Astrocyte (in vitro differentiated cells and primary cell): Measurements from ENCODE around the gene NET1. TPM values are rescaled to one million over a fixed set of nuclear protein-coding genes. Genes with fewer than 3 reads are reported as not detected.

Experiments used
- DNase-seq: peaks from one replicate; pipeline ENCODE4 v3.0.0-alpha.2; 2010; ENCODE audit warnings: low read depth
- FAIRE-seq: peaks from 2 replicates; lab custom pipeline; 2011; peaks lifted over from hg19 to GRCh38; lab: Jason Lieb, UNC
- H2AFZ ChIP-seq: 2 replicates; pipeline ENCODE4 v1.6.0; 2012; ENCODE audit warnings: low read depth, low read length, inconsistent platforms
- H3K27ac ChIP-seq: 2 replicates; pipeline ENCODE4 v1.5.1; 2011; ENCODE audit warnings: low read depth, low read length, inconsistent platforms
- H3K27me3 ChIP-seq: 2 replicates; pipeline ENCODE4 v1.6.0; 2011; ENCODE audit warnings: low read length, inconsistent platforms; ENCODE audit not compliant: insufficient read depth
- H3K36me3 ChIP-seq: 2 replicates; pipeline ENCODE4 v1.5.1; 2011; ENCODE audit warnings: low read length, inconsistent platforms; ENCODE audit not compliant: insufficient read depth
- H3K4me1 ChIP-seq: 2 replicates; pipeline ENCODE4 v1.5.1; 2011; ENCODE audit warnings: low read length, inconsistent platforms; ENCODE audit not compliant: insufficient read depth
- H3K4me2 ChIP-seq: 2 replicates; pipeline ENCODE4 v1.6.0; 2012; ENCODE audit warnings: low read length, inconsistent platforms
- H3K4me3 ChIP-seq: 2 replicates; pipeline ENCODE4 v1.5.1; 2011; ENCODE audit warnings: low read depth, mild to moderate bottlenecking, low read length, inconsistent platforms; ENCODE audit not compliant: insufficient read depth
- H3K79me2 ChIP-seq: 2 replicates; pipeline ENCODE4 v1.6.0; 2012; ENCODE audit warnings: mild to moderate bottlenecking, low read length, inconsistent platforms; ENCODE audit not compliant: insufficient read depth
- H3K9ac ChIP-seq: 2 replicates; pipeline ENCODE4 v1.6.0; 2012; ENCODE audit warnings: mild to moderate bottlenecking, low read length, inconsistent platforms
- H3K9me3 ChIP-seq: 2 replicates; pipeline ENCODE4 v1.5.1; 2012; ENCODE audit warnings: low read depth, mild to moderate bottlenecking, low read length, inconsistent platforms; ENCODE audit not compliant: insufficient read depth
- H4K20me1 ChIP-seq: 2 replicates; pipeline ENCODE4 v1.6.0; 2012; ENCODE audit warnings: low read length, inconsistent platforms; ENCODE audit not compliant: insufficient read depth
- H3K27ac Mint-ChIP-seq: one replicate; pipeline ENCODE4 v1.8.0; 2021; ENCODE audit warnings: mild to moderate bottlenecking, mixed read lengths; ENCODE audit not compliant: unreplicated experiment
- H3K27me3 Mint-ChIP-seq: one replicate; pipeline ENCODE4 v1.8.0; 2021; ENCODE audit warnings: low read depth, mixed read lengths; ENCODE audit not compliant: unreplicated experiment
- H3K36me3 Mint-ChIP-seq: one replicate; pipeline ENCODE4 v1.8.0; 2021; ENCODE audit warnings: low read depth, mixed read lengths; ENCODE audit not compliant: unreplicated experiment
- H3K4me1 Mint-ChIP-seq: one replicate; pipeline ENCODE4 v1.8.0; 2021; ENCODE audit warnings: low read depth, mixed read lengths; ENCODE audit not compliant: unreplicated experiment
- H3K4me3 Mint-ChIP-seq: one replicate; pipeline ENCODE4 v1.8.0; 2021; ENCODE audit warnings: mild to moderate bottlenecking, moderate library complexity, mixed read lengths; ENCODE audit not compliant: unreplicated experiment
- H3K9me3 Mint-ChIP-seq: one replicate; pipeline ENCODE4 v1.8.0; 2021; ENCODE audit warnings: mild to moderate bottlenecking, mixed read lengths; ENCODE audit not compliant: unreplicated experiment
- EZH2 ChIP-seq: IDR thresholded peaks from 2 replicates; pipeline ENCODE4 v1.6.1; 2012; ENCODE audit warnings: mild to moderate bottlenecking, low read length, inconsistent platforms; ENCODE audit not compliant: insufficient read depth
- total RNA-seq: library from RNA; stranded (reverse); gene quantifications from 2 replicates; pipeline ENCODE4 v1.2.1, GENCODE V29; 2021
- TF ChIP-seq, protein P1 (sequence below): IDR thresholded peaks from 2 replicates; pipeline ENCODE4 v1.5.1; 2011; ENCODE audit warnings: low read depth, mild to moderate bottlenecking, inconsistent platforms, low read length, moderate library complexity; ENCODE audit not compliant: insufficient read depth

Gene NET1
- total RNA-seq, 1 donor from 2014 or later: 43.5 TPM

DNA sequence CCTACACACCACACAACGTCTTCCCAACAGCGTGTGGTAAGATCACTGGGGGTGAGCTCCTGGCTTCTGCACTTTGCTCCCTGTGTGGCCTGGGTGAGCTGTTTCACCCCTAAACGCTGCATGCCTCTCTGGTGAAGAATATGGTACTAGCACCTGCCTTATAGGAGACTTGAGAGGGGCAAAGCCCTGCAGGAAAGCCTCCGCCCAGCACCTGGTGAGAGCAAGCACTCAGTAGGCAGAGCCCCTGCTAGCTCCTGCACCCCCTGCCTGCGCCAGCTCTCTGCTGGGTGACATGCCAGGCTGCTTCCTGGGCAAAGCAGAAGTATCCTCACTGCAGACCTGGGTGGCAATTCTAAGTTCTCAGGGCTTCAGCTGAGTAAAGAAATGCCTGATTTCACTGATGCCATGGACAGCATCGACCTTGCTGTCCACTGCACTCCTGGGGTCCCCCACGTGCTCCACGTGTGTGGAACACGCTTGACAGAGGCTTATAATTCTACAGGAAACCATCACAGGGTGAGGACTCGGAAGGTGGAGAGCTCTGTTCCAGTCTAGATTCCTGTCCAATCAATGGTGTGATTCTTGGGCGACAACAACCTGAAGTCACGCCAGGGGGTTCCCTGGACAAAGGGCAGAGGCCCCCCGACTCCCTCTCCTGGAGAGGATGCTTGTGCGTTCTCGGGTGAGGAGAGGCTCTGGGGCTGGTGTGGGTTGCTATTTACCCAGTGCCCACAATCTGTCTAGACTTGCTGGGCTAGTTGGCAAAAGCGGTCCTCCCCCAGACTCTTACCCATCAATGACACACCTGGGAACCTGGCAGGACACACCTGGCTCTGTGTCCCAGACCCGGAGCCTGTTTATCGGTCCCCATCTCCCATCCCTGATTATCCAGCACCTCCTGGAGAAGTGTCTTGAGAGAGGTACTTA is 92.1 kb downstream of the NET1 start:
- FAIRE-seq (no peak), DNase-seq (no peak)
- Mint-ChIP-seq H3K9me3 (no peaks in the 10 kb centered on the region), H3K27me3 (peaks cover 58% of the 10 kb centered on the region), H3K4me1 (peaks cover 3% of the 10 kb centered on the region), H3K27ac (no peak overlapping the region), H3K36me3 (no peaks in the 10 kb centered on the region), H3K4me3 (no peak overlapping the region)
- Histone ChIP-seq H3K4me1 (no peaks in the 10 kb centered on the region), H3K27ac (no peak overlapping the region), H3K4me2 (no peak overlapping the region), H2AFZ (no peak overlapping the region), H4K20me1 (no peaks in the 10 kb centered on the region), H3K9ac (no peak overlapping the region), H3K9me3 (no peaks in the 10 kb centered on the region), H3K27me3 (peaks cover 17% of the 10 kb centered on the region), H3K36me3 (no peaks in the 10 kb centered on the region), H3K79me2 (no peaks in the 10 kb centered on the region), H3K4me3 (no peak overlapping the region)
- TF ChIP-seq EZH2: no peak
- TF ChIP-seq, protein P1, sequence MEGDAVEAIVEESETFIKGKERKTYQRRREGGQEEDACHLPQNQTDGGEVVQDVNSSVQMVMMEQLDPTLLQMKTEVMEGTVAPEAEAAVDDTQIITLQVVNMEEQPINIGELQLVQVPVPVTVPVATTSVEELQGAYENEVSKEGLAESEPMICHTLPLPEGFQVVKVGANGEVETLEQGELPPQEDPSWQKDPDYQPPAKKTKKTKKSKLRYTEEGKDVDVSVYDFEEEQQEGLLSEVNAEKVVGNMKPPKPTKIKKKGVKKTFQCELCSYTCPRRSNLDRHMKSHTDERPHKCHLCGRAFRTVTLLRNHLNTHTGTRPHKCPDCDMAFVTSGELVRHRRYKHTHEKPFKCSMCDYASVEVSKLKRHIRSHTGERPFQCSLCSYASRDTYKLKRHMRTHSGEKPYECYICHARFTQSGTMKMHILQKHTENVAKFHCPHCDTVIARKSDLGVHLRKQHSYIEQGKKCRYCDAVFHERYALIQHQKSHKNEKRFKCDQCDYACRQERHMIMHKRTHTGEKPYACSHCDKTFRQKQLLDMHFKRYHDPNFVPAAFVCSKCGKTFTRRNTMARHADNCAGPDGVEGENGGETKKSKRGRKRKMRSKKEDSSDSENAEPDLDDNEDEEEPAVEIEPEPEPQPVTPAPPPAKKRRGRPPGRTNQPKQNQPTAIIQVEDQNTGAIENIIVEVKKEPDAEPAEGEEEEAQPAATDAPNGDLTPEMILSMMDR: no peak

GRCh38 chr10:5506246-5506645 is 93.9 kb downstream of the NET1 start:
- Histone ChIP-seq H3K36me3 (no peaks in the 10 kb centered on the region), H3K4me2 (no peak overlapping the region), H3K9me3 (no peaks in the 10 kb centered on the region), H3K9ac (no peak overlapping the region), H3K4me1 (no peaks in the 10 kb centered on the region), H3K27me3 (peaks cover 11% of the 10 kb centered on the region), H3K4me3 (no peak overlapping the region), H2AFZ (no peak overlapping the region), H3K79me2 (no peaks in the 10 kb centered on the region), H4K20me1 (no peaks in the 10 kb centered on the region), H3K27ac (no peak overlapping the region)
- peaks cover 3% of the 10 kb centered on the region for H3K4me1 Mint-ChIP-seq
- no peaks in the 10 kb centered on the region for H3K9me3 Mint-ChIP-seq
- no peak overlapping the region for H3K4me3 Mint-ChIP-seq
- H3K27me3 Mint-ChIP-seq: peaks cover 53% of the 10 kb centered on the region
- H3K27ac Mint-ChIP-seq: no peak overlapping the region
- no peaks in the 10 kb centered on the region for H3K36me3 Mint-ChIP-seq
- FAIRE-seq (no peak), DNase-seq (no peak)
- no peak for TF ChIP-seq EZH2
- TF ChIP-seq, protein P1: no peak
